Measurements from ENCODE around the gene PALM2AKAP2.

PALM2AKAP2 gene

DNA sequence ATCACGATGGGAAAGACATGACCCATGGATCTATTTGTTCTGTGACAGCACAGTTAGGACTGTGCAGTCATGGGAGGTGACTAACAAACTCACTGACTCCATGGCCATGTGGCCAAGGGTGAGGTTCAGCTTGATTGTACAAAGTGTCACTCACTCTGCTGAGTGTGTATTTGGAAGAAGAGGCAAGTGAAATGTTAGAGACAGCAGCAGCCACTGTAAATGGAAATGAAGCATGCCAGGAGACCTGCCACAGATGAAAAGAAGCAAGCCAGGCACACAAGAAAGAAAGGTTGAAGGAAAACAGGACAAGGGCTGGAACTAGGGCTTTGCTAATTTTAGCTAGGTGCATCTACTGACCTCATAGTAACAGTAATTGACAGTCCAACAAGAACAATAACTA lies 42.7 kb upstream of the PALM2AKAP2 start:
- no peak for TF ChIP-seq CTCF (IDR thresholded peaks at IDR 0.05; ENCODE audit: insufficient read depth, low read length, poor library complexity, severe bottlenecking)
- Histone ChIP-seq H3K27me3 (replicated peaks; ENCODE audit: control insufficient read depth, insufficient read depth, low read length) (no peaks in the 10 kb centered on the region), H3K36me3 (ENCODE audit: control insufficient read depth, insufficient read depth, low read length) (no peaks in the 10 kb centered on the region), H3K4me3 (replicated peaks; ENCODE audit: low read depth, low read length) (no peak overlapping the region)
- no peak for DNase-seq (ENCODE audit: extremely low read depth, insufficient read length)

GRCh38 chr9:109739760-109740159 lies 40.2 kb upstream of the PALM2AKAP2 start:
- TF ChIP-seq CTCF (IDR thresholded peaks at IDR 0.05; ENCODE audit: insufficient read depth, low read length, poor library complexity, severe bottlenecking) = no peak

DNA sequence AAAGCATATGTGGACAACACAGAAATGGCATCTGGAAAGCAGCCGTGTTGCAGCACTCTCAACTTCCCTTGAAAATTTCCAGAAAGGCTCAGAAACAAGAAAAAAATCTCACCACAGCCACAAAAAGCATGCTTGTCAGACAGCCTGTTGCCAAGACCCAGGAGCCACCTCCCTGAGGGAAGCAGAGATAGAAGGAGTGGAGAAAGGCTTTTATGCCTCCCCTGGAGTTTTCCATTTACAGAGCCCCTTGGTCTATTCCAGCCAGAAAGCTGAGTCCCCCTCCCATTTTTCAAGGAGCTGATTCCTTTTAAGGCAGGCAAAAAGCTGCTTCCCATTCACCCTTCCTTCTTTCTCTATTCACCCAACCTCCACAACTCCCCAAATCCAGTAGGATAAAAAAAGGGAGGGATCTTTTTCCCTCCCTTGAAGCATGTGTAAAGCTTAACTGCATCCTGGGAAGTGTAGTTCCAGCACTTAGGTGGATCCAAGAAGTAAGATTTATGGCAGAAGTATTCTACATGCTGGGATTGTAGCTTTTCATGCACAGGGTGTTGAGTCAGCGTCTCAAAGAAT lies 37.1 kb upstream of the PALM2AKAP2 start:
- no peak overlapping the region for H3K4me3 ChIP-seq (replicated peaks; ENCODE audit: low read depth, low read length)
- no peak for DNase-seq (ENCODE audit: extremely low read depth, insufficient read length)
- H3K36me3 ChIP-seq (ENCODE audit: control insufficient read depth, insufficient read depth, low read length) = no peaks in the 10 kb centered on the region
- no peak for TF ChIP-seq CTCF (IDR thresholded peaks at IDR 0.05; ENCODE audit: insufficient read depth, low read length, poor library complexity, severe bottlenecking)
- H3K27me3 ChIP-seq (replicated peaks; ENCODE audit: control insufficient read depth, insufficient read depth, low read length) = no peaks in the 10 kb centered on the region; the same call in 1 of the 2 replicates

More at GRCh38 chr9:109739760-109740159, 40.2 kb upstream of the PALM2AKAP2 start:
- Histone ChIP-seq H3K27me3 (replicated peaks; ENCODE audit: control insufficient read depth, insufficient read depth, low read length) (no peaks in the 10 kb centered on the region), H3K4me3 (replicated peaks; ENCODE audit: low read depth, low read length) (no peak overlapping the region), H3K36me3 (ENCODE audit: control insufficient read depth, insufficient read depth, low read length) (no peaks in the 10 kb centered on the region)
- no peak for DNase-seq (ENCODE audit: extremely low read depth, insufficient read length)

GRCh38 chr9:109743696-109744095 lies 36.3 kb upstream of the PALM2AKAP2 start:
- Histone ChIP-seq H3K36me3 (ENCODE audit: control insufficient read depth, insufficient read depth, low read length) (no peaks in the 10 kb centered on the region), H3K27me3 (replicated peaks; ENCODE audit: control insufficient read depth, insufficient read depth, low read length) (no peaks in the 10 kb centered on the region; the same call in 1 of the 2 replicates), H3K4me3 (replicated peaks; ENCODE audit: low read depth, low read length) (no peak overlapping the region)
- no peak for DNase-seq (ENCODE audit: extremely low read depth, insufficient read length)
- no peak for TF ChIP-seq CTCF (IDR thresholded peaks at IDR 0.05; ENCODE audit: insufficient read depth, low read length, poor library complexity, severe bottlenecking)

DNA sequence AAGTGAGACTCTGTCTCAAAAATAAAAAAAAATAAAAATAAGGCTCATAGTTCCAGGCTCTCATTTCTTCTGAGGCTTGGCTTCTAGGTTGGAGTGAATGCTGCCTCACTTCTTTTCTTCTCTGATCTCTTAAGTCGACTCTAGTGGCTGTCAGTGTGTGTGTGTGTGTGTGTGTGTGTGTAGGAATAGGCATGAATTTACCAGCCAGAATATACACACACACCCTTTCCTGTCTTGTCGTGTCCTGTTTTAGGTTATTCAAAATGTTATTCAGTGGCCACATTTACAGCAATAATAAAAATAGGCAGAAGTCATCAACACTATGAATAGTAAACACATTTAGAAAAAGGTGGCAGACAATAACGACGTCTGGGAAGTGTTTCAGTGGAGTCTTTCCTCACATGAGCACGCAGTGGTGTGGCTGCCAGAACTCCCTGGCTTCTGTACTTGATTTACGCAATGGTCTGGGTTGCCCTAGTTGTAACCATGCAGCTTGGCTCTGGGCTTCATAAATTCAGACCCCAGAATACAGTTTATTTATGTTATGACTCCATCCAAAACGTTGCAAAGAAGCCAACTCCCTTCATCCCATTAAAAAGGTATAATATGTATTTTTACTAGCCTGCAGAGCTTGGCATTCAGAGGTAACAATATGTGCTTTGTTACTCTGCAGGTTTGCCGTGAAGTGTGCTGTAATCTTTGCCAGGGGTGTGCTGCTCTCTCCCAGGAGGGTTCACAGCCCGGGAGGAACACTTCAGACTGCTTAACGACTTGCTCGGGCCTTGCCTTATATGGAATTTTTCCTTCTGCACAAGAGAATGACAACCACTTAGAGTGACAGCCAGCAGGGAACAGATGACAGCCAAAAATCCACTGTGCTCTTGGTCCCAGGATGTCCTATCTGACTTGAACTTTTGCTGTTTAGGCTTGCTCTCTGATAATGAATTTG lies 34.4 kb upstream of the PALM2AKAP2 start:
- DNase-seq (ENCODE audit: extremely low read depth, insufficient read length) = no peak
- H3K27me3 ChIP-seq (replicated peaks; ENCODE audit: control insufficient read depth, insufficient read depth, low read length) = no peaks in the 10 kb centered on the region; the same call in 1 of the 2 replicates
- no peak for TF ChIP-seq CTCF (IDR thresholded peaks at IDR 0.05; ENCODE audit: insufficient read depth, low read length, poor library complexity, severe bottlenecking)
- no peaks in the 10 kb centered on the region for H3K36me3 ChIP-seq (ENCODE audit: control insufficient read depth, insufficient read depth, low read length)
- no peak overlapping the region for H3K4me3 ChIP-seq (replicated peaks; ENCODE audit: low read depth, low read length)
